ENCODE results near the gene TOB1.

Gene TOB1

GRCh38 chr17:50871364-50871763, 5.2 kb upstream of the TOB1 start:
- peak; percentile 32 to 49 (median 43) for DNase-seq
- no peaks in the 10 kb centered on the region for H3K36me3 ChIP-seq (ENCODE audit: control insufficient read depth, insufficient read depth, low read length)
- peak overlapping the region; percentile 19 for H3K4me3 ChIP-seq (ENCODE audit: insufficient read depth, low read depth, low read length, poor library complexity, severe bottlenecking)
- H3K27ac ChIP-seq (ENCODE audit: insufficient read depth, low read length, poor library complexity, severe bottlenecking): no peak overlapping the region
- H3K27me3 ChIP-seq (replicated peaks; ENCODE audit: control insufficient read depth, insufficient read depth, low read length, poor library complexity, severe bottlenecking): no peaks in the 10 kb centered on the region
- H3K9me3 ChIP-seq (ENCODE audit: control insufficient read depth, low read length): no peaks in the 10 kb centered on the region
- H3K4me1 ChIP-seq (ENCODE audit: control insufficient read depth, insufficient read depth, low read length, poor library complexity, severe bottlenecking): peaks cover 48% of the 10 kb centered on the region

DNA sequence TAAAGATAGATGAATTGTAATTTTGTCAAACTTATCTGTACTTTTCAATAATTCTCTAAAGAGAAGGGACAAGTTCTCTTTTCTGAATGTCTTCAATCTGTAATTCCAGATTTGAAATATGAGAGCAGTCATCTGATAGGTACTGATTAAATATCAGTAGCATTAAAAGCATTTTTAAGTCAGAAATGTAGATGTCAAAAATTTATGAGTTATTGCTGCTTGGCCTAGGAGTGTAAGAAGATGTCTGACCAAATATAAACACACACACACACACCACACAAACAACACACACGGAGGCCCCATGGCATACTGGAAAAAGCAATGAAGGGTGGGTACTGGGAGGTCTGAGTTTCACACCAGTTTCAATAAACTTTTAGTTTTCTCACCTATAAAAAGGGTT, 2.4 kb upstream of the TOB1 start:
- Histone ChIP-seq H3K27ac (ENCODE audit: insufficient read depth, low read length, poor library complexity, severe bottlenecking) (peak overlapping the region; percentile 97), H3K4me3 (ENCODE audit: insufficient read depth, low read depth, low read length, poor library complexity, severe bottlenecking) (no peak overlapping the region)

DNA sequence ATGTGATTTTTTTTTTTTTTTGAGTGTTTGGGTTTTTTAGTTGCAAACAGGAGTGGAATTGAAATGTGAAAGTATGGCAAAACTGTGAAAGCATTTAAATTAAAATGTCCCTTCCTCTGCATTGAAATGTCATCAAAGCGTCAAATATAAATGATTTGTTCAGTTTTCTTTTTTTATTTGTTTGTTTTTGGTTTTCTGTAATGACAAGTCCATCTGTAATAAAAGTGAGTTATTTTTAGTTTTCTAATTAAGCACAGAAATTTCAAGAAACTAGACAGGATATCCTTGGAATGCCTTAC, 1.9 kb upstream of the TOB1 start:
- DNase-seq: no peak
- Histone ChIP-seq H3K27me3 (replicated peaks; ENCODE audit: control insufficient read depth, insufficient read depth, low read length, poor library complexity, severe bottlenecking) (no peaks in the 10 kb centered on the region), H3K36me3 (ENCODE audit: control insufficient read depth, insufficient read depth, low read length) (peaks cover 6% of the 10 kb centered on the region), H3K27ac (ENCODE audit: insufficient read depth, low read length, poor library complexity, severe bottlenecking) (peak overlapping the region; percentile 97), H3K4me1 (ENCODE audit: control insufficient read depth, insufficient read depth, low read length, poor library complexity, severe bottlenecking) (peaks cover 51% of the 10 kb centered on the region), H3K9me3 (ENCODE audit: control insufficient read depth, low read length) (no peaks in the 10 kb centered on the region), H3K4me3 (ENCODE audit: insufficient read depth, low read depth, low read length, poor library complexity, severe bottlenecking) (peak overlapping the region; percentile 90)

More for the DNA sequence above, 2.4 kb upstream of the TOB1 start:
- H3K27me3 ChIP-seq (replicated peaks; ENCODE audit: control insufficient read depth, insufficient read depth, low read length, poor library complexity, severe bottlenecking): no peaks in the 10 kb centered on the region
- H3K4me1 ChIP-seq (ENCODE audit: control insufficient read depth, insufficient read depth, low read length, poor library complexity, severe bottlenecking): peaks cover 52% of the 10 kb centered on the region
- peaks cover under 1% of the 10 kb centered on the region for H3K36me3 ChIP-seq (ENCODE audit: control insufficient read depth, insufficient read depth, low read length)
- DNase-seq: no peak
- H3K9me3 ChIP-seq (ENCODE audit: control insufficient read depth, low read length): no peaks in the 10 kb centered on the region

DNA sequence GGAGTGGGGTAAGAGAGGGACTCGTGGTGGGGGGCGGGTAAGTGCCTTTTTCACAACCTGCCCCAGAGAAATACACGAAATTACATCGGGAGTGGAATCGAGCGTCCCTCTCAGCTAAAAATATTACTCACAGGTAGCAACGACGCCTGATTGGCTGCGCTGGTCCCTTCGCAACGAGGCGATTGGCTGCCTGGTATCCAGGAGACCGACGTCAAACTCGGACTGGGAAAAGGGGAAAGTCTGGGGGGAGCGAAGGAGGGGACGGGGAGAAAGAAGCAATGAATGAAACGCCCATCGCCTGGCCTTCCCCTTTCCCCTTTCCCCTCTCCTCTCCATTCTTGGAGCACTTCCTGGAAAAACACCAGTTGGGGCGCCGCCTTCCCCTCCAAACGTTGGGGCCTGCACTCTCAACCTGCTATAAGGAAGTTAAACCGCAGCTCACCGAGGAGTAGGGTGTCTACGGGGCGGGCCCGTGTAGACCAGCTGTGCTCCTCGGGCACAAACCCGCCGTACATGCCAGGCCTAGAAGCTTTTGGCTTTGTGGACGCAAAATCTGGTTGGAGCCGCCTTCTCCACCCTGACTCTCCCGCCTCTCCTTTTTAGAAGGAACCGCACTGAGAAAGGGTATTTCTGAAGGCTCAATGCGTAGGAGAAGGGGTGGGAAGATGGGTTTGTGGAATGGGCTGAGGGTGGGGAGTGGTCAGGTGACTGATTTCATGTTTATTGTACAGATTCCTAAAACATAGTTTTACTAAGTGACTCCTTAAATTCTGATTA, 1.4 kb upstream of the TOB1 start:
- H3K4me1 ChIP-seq (ENCODE audit: control insufficient read depth, insufficient read depth, low read length, poor library complexity, severe bottlenecking): peaks cover 51% of the 10 kb centered on the region
- H3K36me3 ChIP-seq (ENCODE audit: control insufficient read depth, insufficient read depth, low read length): peaks cover 10% of the 10 kb centered on the region
- no peaks in the 10 kb centered on the region for H3K27me3 ChIP-seq (replicated peaks; ENCODE audit: control insufficient read depth, insufficient read depth, low read length, poor library complexity, severe bottlenecking)
- peak overlapping the region; percentile 97 for H3K27ac ChIP-seq (ENCODE audit: insufficient read depth, low read length, poor library complexity, severe bottlenecking)
- peak; percentile 69 to 81 (median 75) for DNase-seq
- no peaks in the 10 kb centered on the region for H3K9me3 ChIP-seq (ENCODE audit: control insufficient read depth, low read length)
- H3K4me3 ChIP-seq (ENCODE audit: insufficient read depth, low read depth, low read length, poor library complexity, severe bottlenecking): peak overlapping the region; percentile 90

DNA sequence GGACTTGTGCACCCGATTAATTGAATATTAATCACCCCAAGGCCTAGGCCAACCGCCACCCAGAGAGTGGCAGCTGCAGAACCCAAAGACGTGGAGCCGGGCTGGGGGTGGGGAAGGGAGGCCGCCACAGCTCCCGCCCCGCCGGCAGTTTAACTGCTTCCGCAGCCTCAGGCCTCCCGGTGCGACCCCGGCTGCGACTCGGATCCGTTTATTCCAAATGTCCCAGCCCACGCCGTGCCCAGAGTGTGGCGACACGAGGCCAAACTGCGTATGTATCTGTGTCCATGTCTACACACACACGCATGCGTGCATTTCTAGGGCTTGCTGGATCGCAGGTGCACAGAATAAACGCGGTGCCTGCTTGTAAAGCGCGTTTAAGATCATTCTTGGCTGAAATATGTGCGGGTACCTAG, 802 bp upstream of the TOB1 start:
- H3K27me3 ChIP-seq (replicated peaks; ENCODE audit: control insufficient read depth, insufficient read depth, low read length, poor library complexity, severe bottlenecking): no peaks in the 10 kb centered on the region
- H3K36me3 ChIP-seq (ENCODE audit: control insufficient read depth, insufficient read depth, low read length): peaks cover 10% of the 10 kb centered on the region
- H3K27ac ChIP-seq (ENCODE audit: insufficient read depth, low read length, poor library complexity, severe bottlenecking): peak overlapping the region; percentile 97
- H3K9me3 ChIP-seq (ENCODE audit: control insufficient read depth, low read length): no peaks in the 10 kb centered on the region
- DNase-seq: peak; percentile 38 to 61 (median 58)
- H3K4me3 ChIP-seq (ENCODE audit: insufficient read depth, low read depth, low read length, poor library complexity, severe bottlenecking): peak overlapping the region; percentile 90
- H3K4me1 ChIP-seq (ENCODE audit: control insufficient read depth, insufficient read depth, low read length, poor library complexity, severe bottlenecking): peaks cover 49% of the 10 kb centered on the region

DNA sequence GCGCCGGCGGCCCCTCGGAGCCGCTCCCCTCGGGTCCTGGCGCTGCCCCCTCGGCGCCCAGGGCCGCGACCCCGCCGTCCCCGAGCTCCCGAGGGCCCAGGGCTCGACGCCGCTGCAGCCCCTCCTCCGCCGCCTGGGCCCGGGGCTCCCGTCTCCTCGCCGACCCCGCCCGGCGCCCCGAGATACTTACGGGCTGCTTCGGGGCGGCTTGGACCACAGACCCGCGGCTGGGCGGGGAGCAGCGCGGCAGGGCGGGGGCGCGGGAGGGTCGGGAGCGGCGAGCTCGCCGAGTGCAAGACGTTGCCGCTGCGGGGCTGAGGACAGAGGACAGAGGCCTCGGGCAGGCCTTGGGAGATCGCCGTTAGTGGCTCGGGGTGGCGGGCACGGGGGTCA, 290 bp downstream of the TOB1 start:
- Histone ChIP-seq H3K36me3 (ENCODE audit: control insufficient read depth, insufficient read depth, low read length) (peaks cover 15% of the 10 kb centered on the region), H3K4me3 (ENCODE audit: insufficient read depth, low read depth, low read length, poor library complexity, severe bottlenecking) (peak overlapping the region; percentile 90), H3K27ac (ENCODE audit: insufficient read depth, low read length, poor library complexity, severe bottlenecking) (peak overlapping the region; percentile 97), H3K4me1 (ENCODE audit: control insufficient read depth, insufficient read depth, low read length, poor library complexity, severe bottlenecking) (peaks cover 39% of the 10 kb centered on the region), H3K9me3 (ENCODE audit: control insufficient read depth, low read length) (no peaks in the 10 kb centered on the region), H3K27me3 (replicated peaks; ENCODE audit: control insufficient read depth, insufficient read depth, low read length, poor library complexity, severe bottlenecking) (no peaks in the 10 kb centered on the region)
- no peak for DNase-seq

- peak overlapping the region; percentile 90 for H3K4me3 ChIP-seq (ENCODE audit: insufficient read depth, low read depth, low read length, poor library complexity, severe bottlenecking)
- peak overlapping the region; percentile 97 for H3K27ac ChIP-seq (ENCODE audit: insufficient read depth, low read length, poor library complexity, severe bottlenecking)
- peaks cover 15% of the 10 kb centered on the region for H3K36me3 ChIP-seq (ENCODE audit: control insufficient read depth, insufficient read depth, low read length)
- H3K9me3 ChIP-seq (ENCODE audit: control insufficient read depth, low read length): no peaks in the 10 kb centered on the region
- H3K4me1 ChIP-seq (ENCODE audit: control insufficient read depth, insufficient read depth, low read length, poor library complexity, severe bottlenecking): peaks cover 35% of the 10 kb centered on the region
- DNase-seq: peak in 2 of 3 donors; percentile 27 to 41
- H3K27me3 ChIP-seq (replicated peaks; ENCODE audit: control insufficient read depth, insufficient read depth, low read length, poor library complexity, severe bottlenecking): no peaks in the 10 kb centered on the region
These were observed 890 bp downstream of the TOB1 start for GRCh38 chr17:50865060-50865867.

DNA sequence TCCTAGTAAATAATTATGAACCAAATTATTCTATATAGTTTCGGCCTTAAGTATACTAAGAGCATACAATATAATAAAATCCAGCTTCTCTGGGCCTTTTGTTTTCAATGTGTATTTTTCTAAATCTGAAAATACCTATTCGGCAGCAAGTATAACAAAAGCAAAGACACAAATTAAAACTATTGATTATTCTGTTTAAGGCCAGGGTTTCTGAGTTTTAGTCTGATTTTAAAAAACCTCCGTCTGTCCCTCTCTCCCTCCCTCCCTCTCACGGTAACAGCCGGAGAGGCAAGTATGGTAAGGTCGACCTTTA, 1.5 kb downstream of the TOB1 start:
- H3K4me3 ChIP-seq (ENCODE audit: insufficient read depth, low read depth, low read length, poor library complexity, severe bottlenecking): peak overlapping the region; percentile 90
- no peaks in the 10 kb centered on the region for H3K9me3 ChIP-seq (ENCODE audit: control insufficient read depth, low read length)
- no peaks in the 10 kb centered on the region for H3K27me3 ChIP-seq (replicated peaks; ENCODE audit: control insufficient read depth, insufficient read depth, low read length, poor library complexity, severe bottlenecking)
- DNase-seq: no peak
- peaks cover 35% of the 10 kb centered on the region for H3K4me1 ChIP-seq (ENCODE audit: control insufficient read depth, insufficient read depth, low read length, poor library complexity, severe bottlenecking)
- H3K36me3 ChIP-seq (ENCODE audit: control insufficient read depth, insufficient read depth, low read length): peaks cover 15% of the 10 kb centered on the region
- H3K27ac ChIP-seq (ENCODE audit: insufficient read depth, low read length, poor library complexity, severe bottlenecking): peak overlapping the region; percentile 97

- Histone ChIP-seq H3K4me1 (ENCODE audit: control insufficient read depth, insufficient read depth, low read length, poor library complexity, severe bottlenecking) (peaks cover 35% of the 10 kb centered on the region), H3K27me3 (replicated peaks; ENCODE audit: control insufficient read depth, insufficient read depth, low read length, poor library complexity, severe bottlenecking) (no peaks in the 10 kb centered on the region), H3K9me3 (ENCODE audit: control insufficient read depth, low read length) (no peaks in the 10 kb centered on the region), H3K27ac (ENCODE audit: insufficient read depth, low read length, poor library complexity, severe bottlenecking) (peak overlapping the region; percentile 97), H3K36me3 (ENCODE audit: control insufficient read depth, insufficient read depth, low read length) (peaks cover 15% of the 10 kb centered on the region), H3K4me3 (ENCODE audit: insufficient read depth, low read depth, low read length, poor library complexity, severe bottlenecking) (peak overlapping the region; percentile 90)
- no peak for DNase-seq
These were observed 2.2 kb downstream of the TOB1 start for GRCh38 chr17:50863931-50864330.

DNA sequence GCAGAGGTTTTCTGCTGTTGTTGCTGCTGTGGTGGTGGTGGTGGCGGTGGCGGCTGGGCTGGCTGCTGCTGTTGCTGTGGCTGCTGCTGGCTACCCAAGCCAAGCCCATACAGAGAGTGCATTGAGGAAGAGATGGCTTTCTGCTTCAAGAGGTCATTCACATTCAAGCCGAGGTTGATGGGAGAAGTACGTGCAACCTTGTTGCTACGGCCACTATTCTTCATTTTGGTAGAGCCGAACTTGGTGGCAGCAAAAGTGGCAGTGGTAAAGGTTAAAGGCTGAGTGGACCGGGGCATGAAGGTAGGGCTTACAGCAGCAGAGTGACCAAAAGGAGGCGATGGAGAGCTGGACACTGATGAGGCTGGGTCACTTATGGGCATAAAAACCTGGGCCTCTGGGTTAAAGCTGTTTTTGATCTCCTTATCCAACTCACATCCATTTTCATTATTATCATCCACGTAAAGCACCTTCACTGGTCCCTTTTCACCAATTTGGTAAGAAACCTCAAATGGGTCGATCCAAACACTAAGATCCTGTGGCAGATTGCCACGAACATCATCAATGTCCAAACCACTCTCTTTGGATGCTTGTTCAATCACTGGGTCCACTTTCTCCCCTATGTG, 2.8 kb downstream of the TOB1 start:
- Histone ChIP-seq H3K4me1 (ENCODE audit: control insufficient read depth, insufficient read depth, low read length, poor library complexity, severe bottlenecking) (peaks cover 34% of the 10 kb centered on the region), H3K4me3 (ENCODE audit: insufficient read depth, low read depth, low read length, poor library complexity, severe bottlenecking) (peak overlapping the region; percentile 90), H3K27ac (ENCODE audit: insufficient read depth, low read length, poor library complexity, severe bottlenecking) (no peak overlapping the region), H3K9me3 (ENCODE audit: control insufficient read depth, low read length) (no peaks in the 10 kb centered on the region), H3K36me3 (ENCODE audit: control insufficient read depth, insufficient read depth, low read length) (peaks cover 15% of the 10 kb centered on the region), H3K27me3 (replicated peaks; ENCODE audit: control insufficient read depth, insufficient read depth, low read length, poor library complexity, severe bottlenecking) (no peaks in the 10 kb centered on the region)
- no peak for DNase-seq
